ENCODE results near the gene NAALADL2. TPM values are rescaled to one million over a fixed set of nuclear protein-coding genes. Genes with fewer than 3 reads are reported as not detected.
A peak's percentile ranks its signal among the peaks of the same experiment; 100 is the strongest.
"Not testable (repeated sequence)": the region's sequence is repeated elsewhere in the genome, so short reads cannot be mapped to it uniquely, and the experiment has no call there.

Gene NAALADL2
- total and polyA plus RNA-seq, 2 donors (not counting 3 experiments of a cell fraction or from before 2014, with no cell fraction given): 1.1 to 4.0 TPM

- dilution Hi-C loops (cut with MboI; ENCODE audit: extremely low pct_ligation_motif_present, low sequenced_read_pairs): no loop called here
Measured at GRCh38 chr3:175358935-175359334, 499.8 kb downstream of the NAALADL2 start.

DNA sequence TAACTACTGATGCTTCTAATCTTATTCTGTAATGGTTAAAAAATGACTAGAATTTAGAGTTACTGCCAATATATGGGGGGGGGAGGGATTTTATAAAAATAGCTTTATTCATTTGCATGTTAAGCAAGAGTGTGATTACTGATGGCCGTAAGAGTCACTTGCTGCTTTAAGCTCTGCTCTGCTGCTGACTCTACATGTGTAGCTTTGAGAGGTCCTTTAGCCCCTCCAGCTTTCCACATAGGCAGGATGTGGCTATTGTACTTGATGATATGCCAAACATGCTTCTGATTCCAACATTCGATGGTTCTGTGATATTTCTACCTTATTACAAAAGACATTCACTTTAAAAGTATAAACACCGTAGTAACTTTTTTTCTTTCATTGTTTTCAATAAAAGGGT, 511.3 kb downstream of the NAALADL2 start:
- CTCF ChIA-PET: not testable (repeated sequence)

More at GRCh38 chr3:175358935-175359334, 499.8 kb downstream of the NAALADL2 start:
- H3K27ac ChIP-seq (ENCODE audit: insufficient read depth, low read depth, low read length): no peak overlapping the region
- no peak overlapping the region for H3K9ac ChIP-seq (replicated peaks; ENCODE audit: extremely low read depth, insufficient read depth, low read length)
- H3K79me2 ChIP-seq (ENCODE audit: control insufficient read depth, insufficient read depth, low read length): no peaks in the 10 kb centered on the region
- H3K36me3 ChIP-seq (ENCODE audit: control insufficient read depth in 2 of 2, extremely low read depth in 1 of 2, insufficient read depth in 2 of 2, low read length in 2 of 2): no peaks in the 10 kb centered on the region
- H3K9me1 ChIP-seq (replicated peaks; ENCODE audit: control insufficient read depth, extremely low read depth, insufficient read depth, low read length): no peaks in the 10 kb centered on the region
- ChIA-PET CTCF (interaction anchor here (0.6 kb wide), 1 partner anchor 383 kb away, joined by 3 read pairs; no protein-coding TSS in a partner anchor), POLR2A (no interaction called here)
- intact Hi-C loops (cut with micrococcal nuclease): no loop called here
- no TSS peak for BruUV-seq (replicated peaks)
- no peaks in the 10 kb centered on the region for H3K27me3 ChIP-seq (ENCODE audit: control insufficient read depth in 2 of 2, insufficient read depth in 2 of 2, low read length in 2 of 2)
- TF ChIP-seq MYC (IDR thresholded peaks at IDR 0.05; ENCODE audit: low read depth, low read length): no peak
- no peak for TF ChIP-seq JUN (IDR thresholded peaks at IDR 0.05; ENCODE audit: borderline replicate concordance, insufficient read depth, insufficient read length, low read depth)
- no peak for TF ChIP-seq POLR2A (IDR thresholded peaks at IDR 0.05; ENCODE audit: low read depth, low read length)
- no peak for TF ChIP-seq POLR2AphosphoS5 (IDR thresholded peaks at IDR 0.05; ENCODE audit: insufficient read depth, low read depth, low read length)
- no peak for TF ChIP-seq MAX (IDR thresholded peaks at IDR 0.05; ENCODE audit: insufficient read depth, insufficient read length)
- no peak for TF ChIP-seq GATA2 (IDR thresholded peaks at IDR 0.05; ENCODE audit: insufficient read depth, insufficient read length, low read depth, low read length)
- TF ChIP-seq FOS (IDR thresholded peaks at IDR 0.05; ENCODE audit: borderline replicate concordance, insufficient read depth, low read length): no peak
- TF ChIP-seq EZH2 (IDR thresholded peaks at IDR 0.05; ENCODE audit: borderline replicate concordance, low read depth, low read length, severe bottlenecking): no peak
- TF ChIP-seq, protein P1, sequence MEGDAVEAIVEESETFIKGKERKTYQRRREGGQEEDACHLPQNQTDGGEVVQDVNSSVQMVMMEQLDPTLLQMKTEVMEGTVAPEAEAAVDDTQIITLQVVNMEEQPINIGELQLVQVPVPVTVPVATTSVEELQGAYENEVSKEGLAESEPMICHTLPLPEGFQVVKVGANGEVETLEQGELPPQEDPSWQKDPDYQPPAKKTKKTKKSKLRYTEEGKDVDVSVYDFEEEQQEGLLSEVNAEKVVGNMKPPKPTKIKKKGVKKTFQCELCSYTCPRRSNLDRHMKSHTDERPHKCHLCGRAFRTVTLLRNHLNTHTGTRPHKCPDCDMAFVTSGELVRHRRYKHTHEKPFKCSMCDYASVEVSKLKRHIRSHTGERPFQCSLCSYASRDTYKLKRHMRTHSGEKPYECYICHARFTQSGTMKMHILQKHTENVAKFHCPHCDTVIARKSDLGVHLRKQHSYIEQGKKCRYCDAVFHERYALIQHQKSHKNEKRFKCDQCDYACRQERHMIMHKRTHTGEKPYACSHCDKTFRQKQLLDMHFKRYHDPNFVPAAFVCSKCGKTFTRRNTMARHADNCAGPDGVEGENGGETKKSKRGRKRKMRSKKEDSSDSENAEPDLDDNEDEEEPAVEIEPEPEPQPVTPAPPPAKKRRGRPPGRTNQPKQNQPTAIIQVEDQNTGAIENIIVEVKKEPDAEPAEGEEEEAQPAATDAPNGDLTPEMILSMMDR (IDR thresholded peaks at IDR 0.05; ENCODE audit: extremely low read depth in 1 of 2, insufficient read depth in 1 of 2, low read depth in 1 of 2, low read length in 2 of 2): no peak
- no peak overlapping the region for H3K4me3 ChIP-seq (replicated peaks in 1 of 3; ENCODE audit: insufficient read depth in 1 of 3, low read depth in 1 of 3, low read length in 3 of 3)
- H2AFZ ChIP-seq (ENCODE audit: low read depth, low read length): no peak overlapping the region
- H3K4me1 ChIP-seq (ENCODE audit: control insufficient read depth, extremely low read depth, insufficient read depth, low read length): no peaks in the 10 kb centered on the region
- H3K4me2 ChIP-seq (ENCODE audit: insufficient read depth, low read length): no peak overlapping the region
- no peaks in the 10 kb centered on the region for H3K9me3 ChIP-seq (replicated peaks; ENCODE audit: control insufficient read depth, insufficient read depth, low read length)
- no peak for DNase-seq (ENCODE audit: low read depth, low spot score)
- no peak for FAIRE-seq
- H4K20me1 ChIP-seq (replicated peaks; ENCODE audit: control insufficient read depth, extremely low read depth, insufficient read depth, low read length): no peaks in the 10 kb centered on the region

GRCh38 chr3:175371187-175371586, 512.1 kb downstream of the NAALADL2 start:
- POLR2A ChIA-PET, CTCF ChIA-PET: not testable (repeated sequence)

More for the DNA sequence above, 511.3 kb downstream of the NAALADL2 start:
- H3K9ac ChIP-seq (replicated peaks; ENCODE audit: extremely low read depth, insufficient read depth, low read length); H3K79me2 ChIP-seq (ENCODE audit: control insufficient read depth, insufficient read depth, low read length); H2AFZ ChIP-seq (ENCODE audit: low read depth, low read length); H3K9me3 ChIP-seq (replicated peaks; ENCODE audit: control insufficient read depth, insufficient read depth, low read length); H3K27ac ChIP-seq (ENCODE audit: insufficient read depth, low read depth, low read length); H3K36me3 ChIP-seq (ENCODE audit: control insufficient read depth in 2 of 2, extremely low read depth in 1 of 2, insufficient read depth in 2 of 2, low read length in 2 of 2); H3K4me1 ChIP-seq (ENCODE audit: control insufficient read depth, extremely low read depth, insufficient read depth, low read length); POLR2A ChIA-PET; dilution Hi-C loops (cut with MboI; ENCODE audit: extremely low pct_ligation_motif_present, low sequenced_read_pairs); H3K9me1 ChIP-seq (replicated peaks; ENCODE audit: control insufficient read depth, extremely low read depth, insufficient read depth, low read length); FAIRE-seq; H3K27me3 ChIP-seq (ENCODE audit: control insufficient read depth in 2 of 2, insufficient read depth in 2 of 2, low read length in 2 of 2); BruUV-seq (replicated peaks); H3K4me3 ChIP-seq (replicated peaks in 1 of 3; ENCODE audit: insufficient read depth in 1 of 3, low read depth in 1 of 3, low read length in 3 of 3); H3K4me2 ChIP-seq (ENCODE audit: insufficient read depth, low read length); H4K20me1 ChIP-seq (replicated peaks; ENCODE audit: control insufficient read depth, extremely low read depth, insufficient read depth, low read length); intact Hi-C loops (cut with micrococcal nuclease): not testable (repeated sequence)
- peak; percentile 16 for DNase-seq (ENCODE audit: low read depth, low spot score)

More at GRCh38 chr3:175371187-175371586, 512.1 kb downstream of the NAALADL2 start:
- H3K27me3 ChIP-seq (ENCODE audit: control insufficient read depth in 2 of 2, insufficient read depth in 2 of 2, low read length in 2 of 2); H3K9ac ChIP-seq (replicated peaks; ENCODE audit: extremely low read depth, insufficient read depth, low read length); H4K20me1 ChIP-seq (replicated peaks; ENCODE audit: control insufficient read depth, extremely low read depth, insufficient read depth, low read length); FAIRE-seq; H3K27ac ChIP-seq (ENCODE audit: insufficient read depth, low read depth, low read length); H2AFZ ChIP-seq (ENCODE audit: low read depth, low read length); BruUV-seq (replicated peaks); intact Hi-C loops (cut with micrococcal nuclease); H3K4me1 ChIP-seq (ENCODE audit: control insufficient read depth, extremely low read depth, insufficient read depth, low read length); DNase-seq (ENCODE audit: low read depth, low spot score); H3K9me3 ChIP-seq (replicated peaks; ENCODE audit: control insufficient read depth, insufficient read depth, low read length); dilution Hi-C loops (cut with MboI; ENCODE audit: extremely low pct_ligation_motif_present, low sequenced_read_pairs); H3K4me2 ChIP-seq (ENCODE audit: insufficient read depth, low read length); H3K4me3 ChIP-seq (replicated peaks in 1 of 3; ENCODE audit: insufficient read depth in 1 of 3, low read depth in 1 of 3, low read length in 3 of 3); H3K79me2 ChIP-seq (ENCODE audit: control insufficient read depth, insufficient read depth, low read length); H3K9me1 ChIP-seq (replicated peaks; ENCODE audit: control insufficient read depth, extremely low read depth, insufficient read depth, low read length); H3K36me3 ChIP-seq (ENCODE audit: control insufficient read depth in 2 of 2, extremely low read depth in 1 of 2, insufficient read depth in 2 of 2, low read length in 2 of 2): not testable (repeated sequence)

All from endothelial cell of umbilical vein (primary cell).